SKM-1 (cell line): ENCODE measurements around the gene OR52N1.

Source experiments
- DNase-seq: peaks from one replicate; lab custom pipeline; 2025; ENCODE audit not compliant: unreplicated experiment; lab: John Stamatoyannopoulos, UW

The OR52N1 gene

DNA sequence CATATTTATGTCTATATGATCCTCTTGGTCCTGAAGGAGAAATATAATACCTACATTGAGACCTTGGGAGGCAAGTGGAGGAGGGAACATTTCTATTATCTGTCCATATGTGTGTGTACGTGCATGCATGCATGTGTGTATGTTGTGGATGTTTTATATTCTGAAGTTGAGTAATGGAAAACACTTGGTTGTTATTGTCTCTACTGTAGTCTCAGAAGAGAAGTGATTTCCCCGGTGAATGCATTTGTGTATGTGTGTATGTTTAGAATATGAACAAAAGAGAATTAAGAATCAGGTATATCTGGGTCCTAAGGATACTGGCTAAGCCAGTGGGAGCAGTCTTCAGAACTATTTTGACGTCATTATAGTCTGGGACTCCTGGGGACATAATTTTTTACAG is at the start of gene OR52N1:
OR52N1 (minus strand) TSS at position 101 of the 400 bp plus-strand sequence. CDS start 2,449 bp downstream, outside the sequence.
- DNase-seq = no peak

DNA sequence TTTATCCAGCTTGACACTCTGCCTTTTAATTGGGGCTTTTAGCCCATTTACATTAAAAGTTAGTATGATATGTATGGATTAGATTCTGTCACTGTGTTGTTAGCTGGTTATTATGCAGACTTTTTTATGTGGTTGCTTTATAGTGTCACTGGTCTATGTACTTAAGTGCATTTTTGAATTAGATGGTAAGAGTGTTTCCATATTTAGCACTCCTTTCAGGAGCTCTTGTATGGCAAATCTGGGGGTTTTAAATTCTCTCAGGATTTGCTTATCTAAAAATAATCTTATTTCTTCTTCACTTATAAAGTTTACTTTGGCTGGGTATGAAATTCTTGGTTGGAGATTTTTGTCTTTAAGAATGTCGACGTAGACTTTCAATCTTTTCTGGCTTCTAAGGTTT is 46.6 kb upstream of the OR52N1 start:
- DNase-seq = no peak

DNA sequence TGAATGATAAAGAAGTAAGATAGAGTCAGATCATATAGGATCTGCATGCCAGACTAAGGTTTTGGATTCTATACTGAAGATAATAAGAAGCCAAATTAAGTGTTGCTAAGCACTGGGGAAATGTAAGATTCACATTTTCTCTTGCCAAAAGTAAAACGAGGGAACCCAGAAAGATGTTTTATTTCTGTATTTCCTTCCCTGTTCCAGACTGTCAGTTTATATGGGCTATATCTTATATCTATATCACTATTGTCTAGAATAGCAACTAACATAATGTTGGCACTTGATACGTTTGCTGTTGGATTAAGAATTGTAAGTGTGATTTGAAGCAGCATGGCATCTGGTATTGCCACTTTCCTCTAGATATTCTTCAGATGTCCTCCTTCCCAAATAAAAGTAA is 42.4 kb upstream of the OR52N1 start:
- DNase-seq = no peak

DNA sequence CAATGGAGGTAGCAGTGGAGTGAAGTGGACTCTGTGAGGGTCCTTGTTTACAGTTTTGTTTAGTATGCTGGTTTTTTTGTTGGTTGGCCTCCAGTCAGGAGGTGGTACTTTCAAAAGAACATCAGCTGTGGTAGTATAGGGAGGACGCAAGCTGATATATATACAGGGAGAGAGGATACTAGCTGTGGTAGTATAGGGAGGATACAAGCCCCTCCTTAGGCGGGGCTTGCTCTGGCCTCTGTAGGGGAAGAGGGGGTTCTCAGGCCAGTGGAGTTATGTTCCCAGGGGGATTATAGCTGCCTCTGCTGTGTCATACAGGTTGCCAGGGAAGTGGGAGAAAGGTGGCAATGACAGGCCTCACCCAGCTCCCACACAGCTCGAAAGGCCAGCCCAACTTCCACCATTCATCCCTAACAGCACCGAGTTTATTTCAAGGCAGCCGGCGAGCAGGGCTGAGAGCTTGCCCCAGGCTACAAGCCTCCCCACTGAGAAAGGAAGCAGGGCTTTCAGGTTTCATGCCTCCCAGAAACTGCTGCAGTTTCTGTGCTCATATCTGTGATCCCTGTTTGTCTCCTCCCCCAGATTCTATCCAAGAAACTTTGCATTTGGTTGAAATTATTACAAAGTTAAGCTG is 40.2 kb upstream of the OR52N1 start:
- no peak for DNase-seq

DNA sequence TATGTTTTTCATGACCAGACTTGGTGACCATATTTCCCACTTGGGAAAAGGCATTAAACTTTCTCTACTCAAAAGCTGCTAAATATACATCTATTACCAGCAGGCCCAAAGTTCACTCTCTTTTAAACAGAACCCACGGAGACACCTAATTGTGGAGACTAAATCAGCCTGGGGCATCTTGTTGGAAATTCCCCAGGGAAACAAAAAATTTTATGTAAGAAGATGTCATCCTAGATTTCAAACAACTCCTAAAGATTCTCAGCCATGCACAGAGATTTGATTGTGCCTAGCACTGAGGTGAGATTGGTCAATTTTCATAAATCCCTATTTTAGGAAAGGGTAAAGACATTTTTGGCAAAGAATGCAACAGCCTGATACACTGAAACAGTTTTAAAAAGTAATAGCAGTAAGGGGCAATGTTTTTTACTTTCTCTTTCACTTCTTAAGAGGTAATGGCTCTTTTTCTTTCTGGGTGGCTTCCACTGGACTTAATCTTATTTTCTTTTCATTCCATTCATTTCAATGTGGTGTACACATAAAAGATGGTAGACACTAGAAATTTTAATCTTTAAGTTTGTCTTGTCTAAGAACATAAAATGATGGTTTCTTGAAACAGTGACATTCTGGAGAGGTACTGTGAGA is 27.3 kb upstream of the OR52N1 start:
- DNase-seq = no peak

DNA sequence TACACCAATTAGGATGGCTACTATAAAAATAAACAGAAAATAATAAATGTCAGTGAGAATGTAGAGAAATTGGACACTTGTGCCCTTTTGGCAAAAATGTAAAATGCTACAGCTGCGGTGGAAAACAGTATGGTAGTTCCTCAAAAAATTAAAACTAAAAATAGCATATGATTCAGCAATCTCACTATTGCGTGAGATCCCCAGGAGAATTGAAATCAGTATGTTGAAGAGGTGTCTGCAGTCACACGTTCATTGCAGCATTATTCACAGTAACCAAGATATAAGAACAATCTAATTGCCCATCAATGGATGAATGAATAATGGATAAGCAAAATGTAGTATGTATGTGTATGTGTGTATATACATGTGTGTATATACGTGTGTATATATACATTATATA is 24.5 kb upstream of the OR52N1 start:
- peak; percentile 89 for DNase-seq

DNA sequence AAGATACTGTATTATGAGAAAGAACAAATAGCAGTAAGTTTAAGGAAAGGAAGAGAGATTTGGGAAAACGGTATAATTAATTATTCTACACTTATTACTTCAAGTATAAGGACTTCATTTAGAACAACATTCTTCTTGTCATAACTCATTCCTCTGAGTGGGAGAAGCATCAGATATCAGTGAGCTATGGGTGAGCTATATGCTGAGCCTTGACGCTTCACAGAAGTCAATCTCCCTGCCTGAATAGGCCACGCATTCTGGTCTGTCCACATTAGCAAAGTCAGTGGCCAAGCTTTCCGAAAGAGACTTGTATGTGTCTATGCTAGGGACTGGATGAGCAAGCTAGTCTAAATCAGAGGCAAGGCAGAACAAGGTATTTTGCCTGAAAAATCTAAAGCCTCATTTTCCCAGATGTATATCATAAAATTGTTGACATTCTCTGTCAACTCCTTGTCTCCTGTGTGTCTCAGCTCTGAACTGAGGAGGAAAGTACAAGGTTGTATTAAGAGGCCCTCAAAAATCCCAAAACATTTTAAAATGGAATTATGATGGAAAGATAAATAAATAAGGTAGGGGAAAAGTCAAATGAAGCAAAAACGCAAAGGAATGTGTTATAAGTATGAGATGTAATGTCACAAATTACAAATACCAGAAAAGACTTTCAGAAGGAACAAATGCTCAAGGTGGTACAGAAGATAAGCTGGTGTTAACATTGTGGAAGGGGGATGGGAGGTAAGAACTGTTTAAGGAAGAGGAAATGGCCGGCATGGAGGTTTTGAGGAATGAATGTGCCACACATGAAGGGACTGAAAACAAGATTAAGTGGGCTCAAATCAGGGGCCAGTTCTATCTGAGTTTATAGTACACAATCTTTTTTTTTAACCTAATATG is 19.1 kb upstream of the OR52N1 start:
- no peak for DNase-seq

DNA sequence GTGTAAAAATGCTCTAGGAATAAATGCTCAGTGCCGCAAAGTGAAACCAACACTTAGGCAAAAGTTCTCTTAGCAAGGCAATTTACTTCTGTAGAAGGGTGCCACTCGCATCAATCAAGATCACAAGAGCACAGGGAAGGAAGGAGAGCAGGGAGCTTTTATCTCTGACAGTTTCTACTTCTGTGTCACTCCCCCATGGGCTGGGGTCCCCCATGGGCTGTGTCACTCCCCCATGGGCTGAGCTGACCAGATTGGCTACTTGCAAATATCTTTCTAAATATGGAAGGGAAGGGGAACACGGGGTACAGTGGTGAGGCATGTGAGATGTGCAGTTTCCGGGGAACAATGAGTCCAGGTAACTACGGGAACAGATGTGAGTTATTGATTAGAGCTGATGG is 18.1 kb upstream of the OR52N1 start:
- no peak for DNase-seq

DNA sequence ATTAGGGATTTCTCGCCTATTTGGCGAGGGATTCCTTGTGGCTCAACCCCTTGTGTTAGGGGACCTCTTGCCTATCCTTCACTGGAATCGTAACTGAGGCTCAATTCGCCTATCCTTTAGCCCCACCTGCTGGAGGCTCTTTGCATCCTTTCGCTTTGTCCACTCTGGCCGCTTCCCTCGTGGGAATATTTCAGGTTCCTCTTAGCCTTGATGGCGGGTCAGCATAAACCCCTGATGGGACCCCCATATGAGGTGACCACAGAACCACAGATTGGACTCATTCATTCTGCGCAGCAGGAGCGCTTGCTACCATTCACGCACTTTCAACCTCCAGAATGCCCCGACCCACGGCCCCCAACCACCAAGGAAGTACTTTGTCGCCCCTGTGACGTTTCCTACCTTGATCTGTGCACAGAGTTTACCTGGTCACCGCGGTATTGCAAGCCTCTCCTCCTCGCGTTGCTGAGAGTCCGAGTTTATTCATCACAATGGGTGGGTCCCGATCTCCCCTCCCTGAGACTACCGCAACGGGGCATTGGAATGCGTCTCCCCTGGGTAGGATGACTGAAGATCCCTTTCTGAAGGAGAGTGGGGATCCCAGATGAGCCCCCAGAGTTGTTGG is 17.5 kb upstream of the OR52N1 start, which contains the start of gene OR52N2:
OR52N2 (plus strand) TSS at position 425 of the 622 bp plus-strand sequence. CDS start 11,412 bp downstream, outside the sequence.
- DNase-seq = peak; percentile 66

DNA sequence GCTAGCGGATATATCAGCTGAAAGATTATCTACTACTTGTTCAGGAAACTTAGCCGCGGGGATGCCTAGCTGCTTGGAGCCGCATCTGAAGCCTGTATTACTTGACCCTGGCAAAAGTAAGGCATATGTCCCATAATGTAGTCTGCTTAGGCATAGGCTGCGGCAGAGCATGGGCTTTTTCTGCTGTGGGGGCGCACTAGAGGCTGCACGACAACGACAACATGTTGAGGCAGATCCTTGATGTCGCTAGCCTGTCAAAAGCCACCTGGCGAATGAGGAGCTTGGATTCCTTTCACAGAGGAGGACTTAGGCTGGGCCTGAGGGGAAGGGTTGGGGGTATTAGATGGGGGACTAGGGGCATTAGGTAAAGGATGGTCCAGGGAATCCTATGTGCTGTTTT is 16.5 kb upstream of the OR52N1 start:
- no peak for DNase-seq

DNA sequence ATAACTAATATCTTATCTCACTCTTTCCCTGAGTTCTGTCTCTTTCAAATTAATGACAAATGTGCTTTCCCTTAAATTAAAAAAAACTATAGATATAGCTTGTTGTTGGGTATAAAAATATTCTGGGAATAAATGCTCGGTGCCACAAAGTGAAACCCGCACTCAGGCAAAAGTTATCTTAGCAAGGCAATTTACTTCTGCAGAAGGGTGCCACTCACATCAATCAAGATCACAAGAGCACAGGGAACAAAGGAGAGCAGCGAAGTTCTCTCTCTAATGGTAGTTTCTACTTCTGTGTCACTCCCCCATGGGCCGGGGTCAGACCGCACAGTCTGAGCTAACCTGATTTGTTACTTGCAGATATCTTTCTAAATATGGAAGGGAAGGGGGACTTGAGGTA is 12.9 kb upstream of the OR52N1 start:
- no peak for DNase-seq

DNA sequence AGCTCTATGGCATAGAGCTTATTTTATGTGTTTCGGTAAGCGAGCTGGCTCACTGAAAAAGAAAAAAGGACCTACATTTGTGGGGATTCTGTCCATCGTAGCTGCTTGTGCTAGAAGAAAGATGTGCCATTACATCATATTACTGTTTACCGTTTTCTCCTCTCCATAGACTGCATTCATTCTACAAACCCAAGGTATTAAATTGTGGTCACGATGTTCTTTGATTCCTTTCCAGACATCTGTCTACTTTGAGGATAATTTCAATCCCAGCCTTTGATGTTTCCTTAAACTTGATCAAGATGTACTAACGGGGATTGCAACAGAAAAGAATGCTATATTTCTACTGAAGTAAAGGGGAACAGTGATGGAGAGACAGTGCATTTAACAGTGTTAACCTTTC is 5.5 kb upstream of the OR52N1 start:
- DNase-seq = no peak

DNA sequence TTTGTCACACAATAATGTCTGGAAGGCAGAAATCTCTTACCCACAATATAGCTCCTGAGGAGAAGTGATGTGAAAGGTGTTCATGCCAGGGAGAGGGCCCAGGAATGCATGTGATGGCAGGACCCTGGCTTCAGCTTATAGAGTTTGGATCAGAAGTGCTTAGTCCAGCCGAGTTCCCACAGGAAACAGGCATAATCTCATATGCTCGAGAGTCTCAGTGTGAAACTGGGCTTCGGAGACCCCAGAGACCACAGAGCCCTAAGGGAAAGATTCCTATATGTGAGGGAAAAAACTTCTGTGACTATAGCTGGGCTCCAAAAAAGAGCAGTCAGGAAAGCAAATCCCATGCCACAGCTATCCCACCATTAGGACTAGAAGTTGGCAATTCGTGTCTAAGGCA is 7.8 kb downstream of the OR52N1 start, which contains the start of gene OR52N5:
OR52N5 (minus strand) TSS at position 101 of the 400 bp plus-strand sequence. CDS start 4,721 bp downstream, outside the sequence.
- no peak for DNase-seq

DNA sequence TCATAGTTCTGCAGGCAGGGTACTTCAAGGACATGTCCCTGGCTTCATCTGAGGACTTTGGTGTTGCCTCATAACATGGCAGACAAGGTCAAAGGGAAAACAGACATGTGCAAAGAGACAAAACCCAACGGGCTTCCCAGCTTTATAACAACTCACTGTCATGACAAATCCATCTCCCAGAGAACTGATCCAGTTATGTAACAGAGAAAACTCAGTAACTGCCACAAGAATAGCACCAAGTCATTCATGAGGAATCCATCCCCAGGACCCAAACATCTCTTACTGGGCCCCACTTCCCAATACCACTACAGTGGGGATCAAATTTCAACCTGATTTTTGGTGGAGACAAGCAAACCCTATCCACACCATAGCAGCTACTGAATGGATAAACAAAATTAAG is 24.0 kb downstream of the OR52N1 start:
- no peak for DNase-seq

DNA sequence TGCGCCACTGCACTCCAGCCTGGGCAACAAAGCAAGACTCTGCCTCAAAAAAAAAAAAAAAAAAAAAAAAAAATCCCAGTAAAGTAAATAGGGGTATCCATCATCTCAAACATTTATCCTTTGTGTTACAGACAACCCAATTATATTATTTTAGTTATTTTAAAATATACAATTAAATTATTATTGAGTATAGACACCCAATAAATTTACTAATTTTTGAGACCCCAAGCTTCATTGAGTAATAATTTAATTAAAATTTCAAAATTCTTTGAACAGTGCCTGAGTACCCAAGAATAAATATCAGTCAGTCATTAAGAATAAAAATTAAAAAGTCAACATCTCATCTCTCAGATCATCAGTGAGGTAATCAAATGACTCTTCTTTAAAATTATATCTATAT is 37.1 kb downstream of the OR52N1 start, which contains the start of gene OR52N4:
OR52N4 (plus strand) TSS at position 301 of the 400 bp plus-strand sequence. CDS start 498 bp downstream, outside the sequence.
- DNase-seq = no peak

DNA sequence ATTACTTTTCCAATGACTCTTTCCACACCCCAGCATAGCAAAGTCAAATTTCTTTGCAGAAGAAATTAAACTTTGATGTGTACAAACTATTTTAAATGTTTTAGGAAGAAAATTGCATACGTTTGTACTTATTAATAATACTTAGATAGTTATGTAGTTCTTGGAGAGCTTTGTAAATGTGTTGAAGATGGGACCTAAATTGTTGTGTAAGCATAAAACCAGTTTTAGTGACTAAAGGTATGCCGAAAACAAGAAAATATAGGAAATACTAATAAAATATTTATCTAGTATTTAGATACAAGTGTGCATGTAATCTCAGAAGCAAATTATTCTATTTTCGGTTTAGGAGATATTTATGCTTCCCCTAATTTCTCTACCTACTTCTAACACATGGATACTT is 41.2 kb downstream of the OR52N1 start:
- DNase-seq = no peak

DNA sequence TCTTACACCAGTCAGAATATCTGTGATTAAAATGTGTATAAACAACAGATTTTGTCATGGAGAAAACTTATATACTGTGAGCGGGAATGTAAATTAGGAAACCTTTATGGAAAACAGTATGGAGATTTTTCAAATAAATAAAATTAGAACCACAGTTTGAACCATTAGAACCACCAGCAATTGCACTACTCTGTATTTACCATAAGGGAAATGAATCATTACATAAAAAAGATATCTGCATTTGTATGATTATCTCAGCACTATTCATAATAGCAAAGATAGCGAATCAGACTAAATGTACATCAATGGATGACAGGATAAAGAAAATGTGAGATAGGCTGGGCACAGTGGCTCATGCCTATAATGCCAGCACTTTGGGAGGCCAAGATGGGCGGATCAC is 44.5 kb downstream of the OR52N1 start:
- DNase-seq = no peak

DNA sequence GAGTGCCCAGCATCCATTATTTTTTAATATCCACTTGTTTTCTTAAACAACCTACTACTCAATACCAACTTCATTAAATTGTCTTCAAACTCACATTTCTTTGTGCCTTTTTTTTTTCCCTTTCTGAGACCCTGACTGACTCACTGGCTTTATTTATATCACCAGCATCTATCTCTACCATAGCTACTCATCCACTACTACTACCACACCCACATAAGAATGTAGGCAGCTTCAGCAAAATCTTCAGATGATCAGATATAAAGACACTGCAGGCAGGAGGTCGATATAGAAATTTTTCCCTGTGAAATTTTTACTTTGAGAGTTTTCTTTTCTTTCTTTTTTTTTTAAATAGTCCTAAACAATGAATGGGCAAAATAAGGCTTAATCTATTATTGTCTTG is 52.6 kb downstream of the OR52N1 start:
- DNase-seq = no peak

DNA sequence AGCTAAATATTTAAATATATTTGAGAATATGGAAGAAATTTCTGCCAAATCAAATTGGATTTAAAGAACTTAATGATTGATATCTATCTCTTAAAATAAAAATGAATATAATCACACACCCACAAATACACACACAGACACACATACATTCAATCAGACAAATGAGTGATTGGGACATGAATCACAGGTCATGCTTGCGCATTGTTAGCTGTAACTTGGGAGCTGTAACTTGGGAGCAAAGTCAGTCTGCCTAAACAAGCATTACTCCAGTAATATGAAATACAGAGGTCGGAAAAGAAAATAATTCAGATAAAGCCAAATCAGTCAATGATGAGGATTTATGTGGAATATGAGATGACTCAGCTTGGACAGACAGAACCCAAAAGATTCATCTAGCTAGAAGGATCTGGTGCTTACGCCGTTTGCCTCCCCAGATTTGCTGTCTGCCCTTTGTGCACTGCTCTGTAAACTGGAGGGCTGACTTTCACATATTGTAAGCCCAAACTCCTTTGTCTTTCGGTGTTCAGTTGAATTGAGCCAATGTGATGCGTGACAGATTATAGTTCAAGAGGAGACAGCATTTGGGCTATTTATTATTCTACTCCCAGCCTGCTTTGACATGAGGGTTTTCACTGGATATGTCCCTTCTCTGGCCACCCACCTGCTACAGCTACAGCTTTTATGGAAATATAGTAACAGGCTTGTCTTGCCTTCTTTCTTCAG is 53.2 kb downstream of the OR52N1 start:
- no peak for DNase-seq

DNA sequence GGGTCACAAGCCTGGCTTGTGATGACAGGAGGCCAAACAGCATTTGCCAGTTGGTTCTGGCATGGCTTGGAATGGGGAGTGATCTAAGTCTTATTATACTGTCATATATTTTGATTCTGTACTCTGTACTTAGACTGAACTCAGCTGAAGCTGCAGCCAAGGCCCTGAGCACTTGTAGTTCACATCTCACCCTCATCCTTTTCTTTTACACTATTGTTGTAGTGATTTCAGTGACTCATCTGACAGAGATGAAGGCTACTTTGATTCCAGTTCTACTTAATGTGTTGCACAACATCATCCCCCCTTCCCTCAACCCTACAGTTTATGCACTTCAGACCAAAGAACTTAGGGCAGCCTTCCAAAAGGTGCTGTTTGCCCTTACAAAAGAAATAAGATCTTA is 54.0 kb downstream of the OR52N1 start:
- DNase-seq = no peak
